GM10847 (cell line): ENCODE results near the gene TXK.

Experiments used
- POLR2A ChIP-seq: IDR thresholded peaks from 2 replicates; pipeline ENCODE4 v1.6.1; 2011; ENCODE audit not compliant: insufficient read length; ENCODE audit errors: extremely low read depth

The TXK gene

DNA sequence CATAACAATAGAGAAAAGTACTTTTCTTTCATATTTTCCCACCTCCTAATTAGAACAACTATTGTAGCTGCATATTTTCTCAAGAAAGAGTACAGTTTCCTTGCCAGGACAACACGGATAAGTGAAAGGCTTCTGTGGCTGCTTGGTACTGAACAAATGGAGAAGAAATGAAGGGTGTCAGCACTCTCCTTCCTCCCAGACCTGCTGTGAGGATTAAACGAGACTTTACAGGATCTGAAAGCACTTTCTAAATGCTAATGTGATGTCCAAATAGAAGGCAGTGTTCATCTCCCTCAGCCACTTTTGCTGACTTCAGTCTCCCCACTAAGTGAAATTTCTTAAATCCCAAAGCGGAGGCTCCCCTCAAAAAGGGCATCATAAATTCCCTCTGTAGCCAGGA lies 103.6 kb downstream of the TXK start:
- no peak for TF ChIP-seq POLR2A

DNA sequence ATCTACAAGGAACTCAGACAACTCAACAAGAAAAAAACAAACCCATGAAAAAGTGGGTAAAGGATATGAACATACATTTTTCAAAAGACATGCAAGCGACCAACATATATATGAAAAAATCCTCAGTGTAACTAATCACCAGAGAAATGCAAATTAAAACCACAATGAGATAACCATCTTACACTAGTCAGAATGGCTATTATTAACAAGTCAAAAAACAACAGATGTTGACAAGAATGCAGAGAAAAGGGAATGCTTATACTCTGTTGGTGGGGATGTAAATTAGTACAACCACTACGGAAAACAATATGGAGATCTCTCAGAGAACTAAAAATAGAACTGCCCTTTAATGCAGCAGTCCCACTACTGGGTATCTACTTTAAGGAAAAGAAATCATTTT lies 105.4 kb downstream of the TXK start:
- TF ChIP-seq POLR2A = no peak

DNA sequence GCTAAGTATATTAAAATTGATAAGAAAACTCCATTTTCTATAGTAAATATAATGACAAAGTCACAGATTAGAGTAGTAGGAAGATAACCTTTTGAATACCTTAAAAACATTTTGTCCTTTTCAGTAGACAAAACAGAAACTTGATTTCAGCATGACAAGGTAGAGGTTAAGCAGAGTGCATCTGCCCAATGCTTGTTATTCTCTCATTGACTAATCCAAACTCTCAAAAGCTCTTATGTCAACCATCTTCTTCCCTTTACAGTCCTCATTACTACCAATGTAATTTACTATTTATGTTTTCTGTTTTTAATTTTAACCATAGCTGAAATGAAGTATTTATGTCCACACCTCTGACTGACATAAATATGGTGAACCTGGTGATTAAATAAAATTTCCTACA lies 106.4 kb downstream of the TXK start:
- no peak for TF ChIP-seq POLR2A

DNA sequence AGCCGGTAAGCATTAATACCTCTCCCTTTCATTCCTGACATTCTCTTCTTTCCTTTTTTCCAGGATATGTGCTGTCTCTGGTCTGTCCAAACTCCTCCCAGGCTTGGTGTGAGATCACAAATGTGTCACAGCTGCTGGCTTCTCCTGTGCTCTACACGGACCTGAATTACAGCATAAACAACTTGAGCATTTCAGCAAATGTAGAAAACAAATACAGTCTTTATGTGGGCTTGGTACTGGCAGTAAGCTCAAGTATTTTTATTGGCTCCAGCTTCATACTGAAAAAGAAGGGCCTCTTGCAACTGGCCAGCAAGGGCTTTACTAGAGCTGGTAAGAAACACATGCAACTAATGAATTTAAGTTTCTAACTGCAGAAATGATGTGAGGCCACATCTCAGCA lies 109.0 kb downstream of the TXK start:
- TF ChIP-seq POLR2A = no peak

DNA sequence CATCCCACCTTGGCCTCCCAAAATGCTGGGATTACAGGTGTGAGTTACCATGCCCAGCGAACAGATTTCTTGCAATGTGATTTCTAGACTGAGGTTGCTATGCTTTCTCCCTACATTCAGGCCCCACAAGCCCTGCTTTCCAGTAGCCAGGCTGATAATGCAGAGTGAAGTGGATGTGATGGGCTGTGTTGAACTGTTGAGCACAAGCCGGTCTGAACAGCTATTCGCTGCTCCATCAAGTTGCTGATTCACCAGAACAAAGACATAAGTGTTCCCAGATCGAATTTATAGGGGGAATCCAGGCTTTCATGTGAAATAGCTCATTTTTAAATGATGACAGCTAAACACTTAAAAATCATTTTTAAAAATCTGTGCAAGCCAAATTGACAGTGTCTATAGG lies 109.5 kb downstream of the TXK start:
- TF ChIP-seq POLR2A = no peak

DNA sequence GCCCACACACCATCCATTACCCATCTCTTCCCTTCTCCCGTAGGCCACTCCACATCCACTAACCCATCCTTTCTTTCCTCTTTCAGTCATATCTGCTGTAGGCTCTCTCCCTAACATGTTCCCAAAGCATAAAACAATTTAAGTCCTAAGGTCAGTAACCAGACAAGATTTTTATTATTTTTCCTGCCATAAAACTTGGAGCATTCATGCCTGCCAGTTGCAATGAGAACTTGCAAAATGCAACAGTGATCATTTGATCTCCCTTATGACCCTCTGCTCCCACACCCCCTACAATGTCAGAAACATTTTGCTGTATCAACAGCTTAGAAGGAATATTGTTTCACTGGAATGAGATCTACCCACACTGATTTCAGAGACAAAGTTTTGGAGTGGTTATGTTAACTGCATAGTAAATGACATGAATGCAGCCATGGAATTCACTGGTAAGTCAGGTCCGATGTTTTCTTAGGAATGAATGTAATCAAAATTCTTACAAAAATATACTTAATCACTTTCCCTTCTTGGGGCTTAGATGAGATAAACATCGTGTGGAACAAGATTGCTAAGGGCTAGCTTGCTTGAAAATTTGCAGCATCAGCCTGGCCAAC lies 111.8 kb downstream of the TXK start:
- TF ChIP-seq POLR2A = no peak

DNA sequence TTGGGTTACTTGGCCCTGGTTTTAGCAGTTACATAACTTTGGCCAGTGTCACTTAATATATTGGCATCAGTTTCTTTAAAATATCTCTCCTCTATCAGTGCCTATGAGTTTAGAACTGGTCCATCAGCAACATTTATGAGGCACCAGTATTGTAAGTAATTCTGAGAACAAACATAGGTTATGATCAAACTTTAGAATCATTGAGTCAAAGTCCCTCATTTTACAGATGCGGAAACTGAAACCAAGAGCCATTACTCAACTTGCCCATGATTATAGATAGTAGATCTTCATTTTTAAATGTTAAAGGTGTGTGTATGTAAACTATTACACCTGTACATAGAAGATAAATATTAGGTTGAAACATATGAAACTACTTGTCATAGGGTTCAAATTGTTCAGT lies 113.0 kb downstream of the TXK start:
- no peak for TF ChIP-seq POLR2A

DNA sequence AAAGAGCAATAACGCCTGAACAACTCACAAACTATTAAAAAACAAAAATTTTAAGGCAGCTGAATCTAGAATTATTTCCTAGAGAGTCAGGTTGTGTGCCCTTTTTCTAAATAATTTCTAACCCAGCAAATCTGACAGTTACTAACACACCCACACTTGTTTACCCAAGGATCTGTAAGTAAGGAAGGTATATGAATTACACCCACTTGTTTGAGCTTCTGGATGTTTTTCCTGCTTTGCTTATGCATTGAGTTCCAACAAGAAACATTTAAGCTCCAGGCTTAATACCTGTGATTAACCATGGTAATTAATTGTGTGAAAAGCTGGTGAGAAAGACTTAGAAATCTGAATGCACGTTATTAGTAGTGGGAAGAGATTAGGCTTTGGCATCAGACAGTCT lies 115.9 kb downstream of the TXK start:
- no peak for TF ChIP-seq POLR2A

DNA sequence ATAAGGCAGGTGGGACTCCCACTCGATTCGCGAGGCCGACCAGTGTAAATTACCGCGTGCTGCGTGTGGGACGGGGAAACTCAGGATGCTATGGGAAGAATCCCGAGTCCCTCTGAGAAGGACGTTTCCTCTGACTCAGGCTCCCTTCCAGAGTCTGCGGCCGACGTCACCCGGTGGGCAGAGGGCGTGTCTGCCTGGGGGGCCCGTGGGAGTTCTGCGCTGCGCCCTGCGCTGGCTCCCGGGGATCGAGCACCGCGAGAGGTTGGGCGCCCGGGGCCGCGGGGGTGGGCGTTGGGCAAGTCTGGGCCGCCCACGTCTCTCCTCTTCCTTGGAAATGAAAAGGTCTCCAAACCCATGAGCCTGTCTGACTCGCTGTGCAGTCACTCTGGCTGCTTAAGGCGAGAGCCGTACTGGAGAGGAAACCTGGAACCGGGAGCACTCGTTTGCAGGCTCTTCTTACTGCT lies 116.9 kb downstream of the TXK start:
- TF ChIP-seq POLR2A = no peak
